Naive thymus-derived CD8-positive, alpha-beta T cell (primary cell): Measurements from ENCODE around the gene RAB11FIP3. TPM values are rescaled to one million over a fixed set of nuclear protein-coding genes. Genes with fewer than 3 reads are reported as not detected.
A peak's percentile ranks its signal among the peaks of the same experiment; 100 is the strongest.
"Not testable (repeated sequence)": the region's sequence is repeated elsewhere in the genome, so short reads cannot be mapped to it uniquely, and the experiment has no call there.

Experiments
- ATAC-seq, 2 donors: fragments of 150-1000 bp; cut with Tn5 transposase in 1 of 2; sonication (Bioruptor Pico), chemical (Tn5 transposase) in 1 of 2; 1 replicate in 1 of 2; 2 replicates in 1 of 2; pipeline ENCODE4 v1.10.0; 2021; ENCODE audit warnings: mild to moderate bottlenecking in 2 of 2, moderate library complexity in 2 of 2
- POLR2A ChIA-PET: fragments of 350-600 bp; sonication (Branson Sonifier 250); formaldehyde crosslinking; loops from one replicate; lab custom pipeline; 2021; ENCODE audit warnings: antibody characterized with exemption; lab: Charles Lee
- DNase-seq, 10 donors: peaks; one replicate each; pipeline versions ENCODE4 v3.0.0 to v3.0.0-alpha.2; 2020 to 2022
- H3K27ac Mint-ChIP-seq, 10 donors: one replicate each; pipeline ENCODE4 v1.8.0; 2020 to 2022; ENCODE audit warnings: mild to moderate bottlenecking in 10 of 10, mixed read lengths in 10 of 10, moderate library complexity in 4 of 10, inconsistent platforms in 1 of 10
- H3K27me3 Mint-ChIP-seq, 5 donors: one replicate each; pipeline ENCODE4 v1.8.0; 2021 to 2022; ENCODE audit warnings: mixed read lengths in 5 of 5
- H3K36me3 Mint-ChIP-seq, 3 donors: one replicate each; pipeline ENCODE4 v1.8.0; 2020 to 2022; ENCODE audit warnings: mixed read lengths in 3 of 3, mild to moderate bottlenecking in 2 of 3, inconsistent platforms in 1 of 3
- H3K4me1 Mint-ChIP-seq, 4 donors: one replicate each; pipeline ENCODE4 v1.8.0; 2021 to 2022; ENCODE audit warnings: mixed read lengths in 4 of 4
- H3K4me3 Mint-ChIP-seq, 10 donors: one replicate each; pipeline ENCODE4 v1.8.0; 2020 to 2022; ENCODE audit warnings: mild to moderate bottlenecking in 10 of 10, mixed read lengths in 10 of 10, moderate library complexity in 6 of 10, inconsistent platforms in 1 of 10
- H3K9me3 Mint-ChIP-seq, 9 donors: one replicate each; pipeline ENCODE4 v1.8.0; 2020 to 2022; ENCODE audit warnings: mixed read lengths in 9 of 9, mild to moderate bottlenecking in 3 of 9, inconsistent platforms in 1 of 9, moderate library complexity in 1 of 9
- polyA plus RNA-seq, 3 donors: library from polyadenylated mRNA; unstranded; fragments of 300-500 nt; fragmentation: Illumina TruSeq; gene quantifications; one replicate each; pipeline ENCODE4 v1.2.3, GENCODE V29; 2021
- total RNA-seq, 8 experiments: library from RNA in 2 of 8; stranded (reverse) in 2 of 8; gene quantifications; one replicate each; pipeline ENCODE4 v1.2.3 and lab custom pipeline; 2021 to 2026

Gene RAB11FIP3
- total and polyA plus RNA-seq, 5 experiments from 2014 or later: 1.3 to 49.7 (median 5.0) TPM

- peak overlapping the region in 2 of 10 donors; percentile 44 to 86 for H3K27ac Mint-ChIP-seq
- no peak for ATAC-seq
- H3K9me3 Mint-ChIP-seq: no peaks in the 10 kb centered on the region
- H3K4me1 Mint-ChIP-seq: peaks cover 0 to 2% (median under 1%) of the 10 kb centered on the region in 4 donors
- DNase-seq: no peak
- H3K36me3 Mint-ChIP-seq: peaks cover 0 to 30% (median 0%) of the 10 kb centered on the region in 3 donors
- POLR2A ChIA-PET: no interaction called here
- no peak overlapping the region for H3K4me3 Mint-ChIP-seq
- no peaks in the 10 kb centered on the region for H3K27me3 Mint-ChIP-seq
Measured at GRCh38 chr16:473046-474043, 47.9 kb downstream of the RAB11FIP3 start.

- Mint-ChIP-seq H3K4me3 (no peak overlapping the region), H3K27me3 (no peaks in the 10 kb centered on the region), H3K36me3 (peaks cover 0 to 30% (median 0%) of the 10 kb centered on the region in 3 donors), H3K4me1 (peaks cover 0 to 2% (median 0%) of the 10 kb centered on the region in 4 donors), H3K27ac (peak overlapping the region in 3 of 10 donors; percentile 10 to 68 (median 27)), H3K9me3 (no peaks in the 10 kb centered on the region)
- POLR2A ChIA-PET: no interaction called here
- no peak for ATAC-seq
- no peak for DNase-seq
Measured at GRCh38 chr16:474420-475122, 49.1 kb downstream of the RAB11FIP3 start.

DNA sequence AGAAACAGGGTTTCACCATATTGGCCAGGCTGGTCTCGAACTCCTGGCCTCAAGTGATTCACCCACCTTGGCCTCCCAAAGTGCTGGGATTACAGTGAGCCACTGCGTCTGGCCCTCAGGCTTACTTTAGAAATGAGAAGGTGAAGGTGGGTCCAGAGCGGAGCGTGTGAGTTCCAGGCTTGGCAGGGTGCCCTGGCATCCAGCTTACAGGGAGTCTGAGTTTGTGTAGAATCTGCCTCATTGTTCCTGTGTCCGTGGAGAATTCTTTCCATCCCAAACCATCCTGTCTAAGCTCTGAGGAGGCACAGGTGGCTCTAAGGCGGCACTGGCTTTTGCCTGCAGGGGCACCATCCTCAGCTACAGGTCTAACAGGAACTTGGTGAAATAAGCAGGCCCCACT, 50.6 kb downstream of the RAB11FIP3 start:
- H3K36me3 Mint-ChIP-seq: peaks cover 0 to 26% (median 0%) of the 10 kb centered on the region in 3 donors
- H3K27me3 Mint-ChIP-seq: no peaks in the 10 kb centered on the region
- POLR2A ChIA-PET: interaction anchor here (0.7 kb wide), 1 partner anchor 1347 kb away, joined by 7 read pairs; no protein-coding TSS in a partner anchor
- H3K4me1 Mint-ChIP-seq: peaks cover 0 to 2% (median 0%) of the 10 kb centered on the region in 4 donors
- DNase-seq: no peak
- ATAC-seq: no peak
- H3K9me3 Mint-ChIP-seq: no peaks in the 10 kb centered on the region
- no peak overlapping the region for H3K4me3 Mint-ChIP-seq
- H3K27ac Mint-ChIP-seq: no peak overlapping the region

GRCh38 chr16:477301-478157, 52.1 kb downstream of the RAB11FIP3 start:
- POLR2A ChIA-PET: interaction anchor here (0.5 kb wide), 1 partner anchor 58 kb away, joined by 3 read pairs; no protein-coding TSS in a partner anchor
- DNase-seq (no peak), ATAC-seq (no peak)
- Mint-ChIP-seq H3K4me3 (no peak overlapping the region), H3K27ac (no peak overlapping the region), H3K9me3 (no peaks in the 10 kb centered on the region), H3K36me3 (peaks cover 0 to 24% (median 0%) of the 10 kb centered on the region in 3 donors), H3K27me3 (no peaks in the 10 kb centered on the region), H3K4me1 (peaks cover 0 to 2% (median 0%) of the 10 kb centered on the region in 4 donors)

DNA sequence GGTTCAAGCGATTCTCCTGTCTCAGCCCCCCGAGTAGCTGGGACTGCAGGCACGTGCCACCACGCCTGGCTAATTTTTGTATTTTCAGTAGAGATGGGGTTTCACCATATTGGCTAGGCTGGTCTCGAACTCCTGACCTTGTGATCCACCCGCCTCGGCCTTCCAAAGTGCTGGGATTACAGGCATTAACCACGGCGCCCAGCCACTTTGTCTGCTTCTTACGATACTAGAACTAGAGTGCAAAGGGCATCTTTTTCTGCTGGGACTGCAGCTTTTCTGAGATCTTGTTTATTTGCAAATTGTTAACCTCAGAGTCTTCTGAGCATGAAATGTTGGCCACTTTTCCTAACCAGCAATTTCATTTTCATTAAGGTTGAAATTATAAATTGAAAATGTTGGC, 52.8 kb downstream of the RAB11FIP3 start:
- ATAC-seq, DNase-seq, H3K27me3 Mint-ChIP-seq, H3K27ac Mint-ChIP-seq, H3K4me1 Mint-ChIP-seq, H3K4me3 Mint-ChIP-seq, POLR2A ChIA-PET, H3K9me3 Mint-ChIP-seq: not testable (repeated sequence)
- peaks cover 0 to 20% (median 0%) of the 10 kb centered on the region in 3 donors for H3K36me3 Mint-ChIP-seq

GRCh38 chr16:482468-483185, 57.2 kb downstream of the RAB11FIP3 start:
- Mint-ChIP-seq H3K27me3 (no peaks in the 10 kb centered on the region), H3K9me3 (no peaks in the 10 kb centered on the region), H3K27ac (no peak overlapping the region), H3K4me1 (peaks cover 0 to 1% (median 0%) of the 10 kb centered on the region in 4 donors), H3K36me3 (peaks cover 0 to 16% (median 2%) of the 10 kb centered on the region in 3 donors), H3K4me3 (no peak overlapping the region)
- POLR2A ChIA-PET: no interaction called here
- ATAC-seq (no peak), DNase-seq (no peak)

GRCh38 chr16:483341-484075, 58.1 kb downstream of the RAB11FIP3 start:
- DNase-seq (no peak), ATAC-seq (no peak)
- Mint-ChIP-seq H3K4me1 (peaks cover 0 to 3% (median 0%) of the 10 kb centered on the region in 4 donors), H3K36me3 (peaks cover 0 to 20% (median 3%) of the 10 kb centered on the region in 3 donors), H3K27me3 (no peaks in the 10 kb centered on the region), H3K27ac (peak overlapping the region in 1 of 10 donors; percentile 48), H3K9me3 (no peaks in the 10 kb centered on the region), H3K4me3 (no peak overlapping the region)
- POLR2A ChIA-PET: no interaction called here

- peaks cover 0 to 32% (median 8%) of the 10 kb centered on the region in 3 donors for H3K36me3 Mint-ChIP-seq
- no peaks in the 10 kb centered on the region for H3K27me3 Mint-ChIP-seq
- H3K9me3 Mint-ChIP-seq: no peaks in the 10 kb centered on the region
- H3K27ac Mint-ChIP-seq: no peak overlapping the region
- POLR2A ChIA-PET: no interaction called here
- no peak overlapping the region for H3K4me3 Mint-ChIP-seq
- no peak for DNase-seq
- ATAC-seq: no peak
- H3K4me1 Mint-ChIP-seq: peaks cover 0 to 3% (median under 1%) of the 10 kb centered on the region in 4 donors
Measured at GRCh38 chr16:489606-490005, 64.2 kb downstream of the RAB11FIP3 start.

DNA sequence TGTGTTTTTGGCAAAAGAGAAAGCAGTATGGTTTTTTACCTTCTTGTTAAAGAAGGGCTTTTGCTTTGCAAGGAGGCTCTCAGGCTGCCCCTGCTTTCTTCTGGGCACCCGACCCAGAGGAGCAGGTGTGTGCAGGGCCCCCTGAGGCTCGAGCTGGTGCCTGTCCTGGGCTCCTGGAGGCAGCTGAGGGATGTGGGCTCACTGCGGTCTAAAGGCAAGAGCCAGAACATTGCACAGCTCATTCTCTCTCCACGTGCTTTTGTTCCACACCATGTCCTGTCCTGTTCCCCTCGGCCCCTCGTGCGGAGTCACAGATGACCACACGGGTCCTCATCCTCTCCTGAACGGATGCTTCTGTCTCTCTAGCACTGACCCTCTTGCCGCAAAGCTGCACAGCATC, 65.3 kb downstream of the RAB11FIP3 start:
- peak overlapping the region in 1 of 10 donors; percentile 48 for H3K27ac Mint-ChIP-seq
- H3K4me1 Mint-ChIP-seq: peaks cover 0 to 7% (median 6%) of the 10 kb centered on the region in 4 donors
- no peak for DNase-seq
- ATAC-seq: no peak
- POLR2A ChIA-PET: interaction anchor here (0.6 kb wide), 1 partner anchor 490 kb away, joined by 3 read pairs; no protein-coding TSS in a partner anchor
- no peaks in the 10 kb centered on the region for H3K27me3 Mint-ChIP-seq
- peaks cover 0 to 30% (median 8%) of the 10 kb centered on the region in 3 donors for H3K36me3 Mint-ChIP-seq
- no peaks in the 10 kb centered on the region for H3K9me3 Mint-ChIP-seq
- H3K4me3 Mint-ChIP-seq: no peak overlapping the region

DNA sequence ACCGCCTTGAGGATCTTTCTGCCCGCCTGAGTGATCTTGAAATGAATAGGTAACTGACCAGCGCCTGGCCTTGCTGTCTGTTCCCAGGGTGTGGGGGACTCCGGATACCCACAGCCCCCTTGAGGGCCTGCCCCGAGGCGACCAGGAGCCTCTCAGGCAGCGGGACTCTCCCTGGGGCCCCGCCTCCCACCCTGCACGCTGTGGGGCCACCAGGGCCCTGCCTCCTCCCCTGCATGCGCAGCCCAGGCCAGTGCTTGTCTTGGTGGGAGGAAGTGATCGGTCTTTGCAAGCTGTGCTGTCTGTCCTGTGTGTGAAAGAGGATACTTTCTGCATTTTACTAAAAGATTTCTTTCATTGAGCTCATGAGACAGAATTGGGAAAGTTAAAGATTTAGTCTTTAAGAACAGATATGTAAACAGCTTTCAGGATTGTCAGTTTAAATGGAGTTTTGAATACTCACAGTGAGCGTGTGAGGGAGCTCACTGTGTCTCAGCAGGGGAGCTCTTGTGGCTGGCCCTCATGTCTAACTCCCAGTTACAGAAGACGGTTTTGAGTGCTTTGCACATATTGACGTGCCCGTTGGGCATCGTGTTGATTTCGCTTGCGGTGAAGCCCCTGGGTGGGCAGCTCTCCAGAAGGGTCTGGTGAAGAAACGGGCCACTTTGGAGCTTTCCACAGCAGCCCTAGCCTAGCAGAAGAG, 65.9 kb downstream of the RAB11FIP3 start:
- ATAC-seq: no peak
- POLR2A ChIA-PET: no interaction called here
- Mint-ChIP-seq H3K27ac (no peak overlapping the region), H3K9me3 (no peaks in the 10 kb centered on the region), H3K27me3 (no peaks in the 10 kb centered on the region), H3K4me1 (peaks cover 0 to 7% (median 6%) of the 10 kb centered on the region in 4 donors), H3K4me3 (no peak overlapping the region), H3K36me3 (peaks cover 0 to 27% (median 8%) of the 10 kb centered on the region in 3 donors)
- DNase-seq: no peak
